Measurements from ENCODE around the gene SRGAP1.

Gene SRGAP1

GRCh38 chr12:63844391-63845341 is at the start of gene SRGAP1:
TSS of gene SRGAP1 (plus strand) at chr12:63844700. CDS start at chr12:63844817, 117 bp downstream.
- peak; percentile 61 for DNase-seq

- no peak for DNase-seq
Observed at GRCh38 chr12:63795032-63795687, 49.3 kb upstream of the SRGAP1 start.

- no peak for DNase-seq
Observed at GRCh38 chr12:63795944-63796343, 48.6 kb upstream of the SRGAP1 start.

- no peak for DNase-seq
Observed at GRCh38 chr12:63802012-63802608, 42.4 kb upstream of the SRGAP1 start.

- no peak for DNase-seq
Observed at GRCh38 chr12:63804746-63805145, 39.8 kb upstream of the SRGAP1 start.

- no peak for DNase-seq
Observed at GRCh38 chr12:63805704-63806672, 38.5 kb upstream of the SRGAP1 start.

GRCh38 chr12:63808631-63809030 is 35.9 kb upstream of the SRGAP1 start:
- DNase-seq: no peak

- DNase-seq: no peak
Observed at GRCh38 chr12:63809566-63809965, 34.9 kb upstream of the SRGAP1 start.

- DNase-seq: no peak
Observed at GRCh38 chr12:63811334-63811733, 33.2 kb upstream of the SRGAP1 start.

- DNase-seq: no peak
Observed at GRCh38 chr12:63811755-63812154, 32.7 kb upstream of the SRGAP1 start.

- DNase-seq: no peak
Observed at GRCh38 chr12:63814146-63814772, 30.2 kb upstream of the SRGAP1 start.

- DNase-seq: no peak
Observed at GRCh38 chr12:63815482-63815852, 29.0 kb upstream of the SRGAP1 start.

GRCh38 chr12:63816031-63816430 is 28.5 kb upstream of the SRGAP1 start:
- DNase-seq: no peak

GRCh38 chr12:63820427-63820826 is 24.1 kb upstream of the SRGAP1 start:
- no peak for DNase-seq

- no peak for DNase-seq
Observed at GRCh38 chr12:63821781-63822251, 22.7 kb upstream of the SRGAP1 start.

- DNase-seq: no peak
Observed at GRCh38 chr12:63822352-63822751, 22.1 kb upstream of the SRGAP1 start.

- no peak for DNase-seq
Observed at GRCh38 chr12:63823040-63823439, 21.5 kb upstream of the SRGAP1 start.

- DNase-seq: no peak
Observed at GRCh38 chr12:63826006-63826585, 18.4 kb upstream of the SRGAP1 start.

GRCh38 chr12:63828867-63829266 is 15.6 kb upstream of the SRGAP1 start:
- no peak for DNase-seq

GRCh38 chr12:63836046-63836445 is 8.5 kb upstream of the SRGAP1 start:
- no peak for DNase-seq

GRCh38 chr12:63836936-63837335 is 7.6 kb upstream of the SRGAP1 start:
- no peak for DNase-seq

Measured in T1000 (cell line).